Measurements from ENCODE around the gene RAPGEF4.

GRCh38 chr2:172753610-172754009 lies 18.0 kb downstream of the RAPGEF4 start:
- TF ChIP-seq CTCF (IDR thresholded peaks at IDR 0.05 in 4 of 5, conservative IDR thresholded peaks at IDR 0.05 in 1 of 5), result no peak
- no peak for TF ChIP-seq POLR2A (IDR thresholded peaks at IDR 0.05)
